ENCODE measurements around the gene NDFIP2.

NDFIP2 gene

GRCh38 chr13:79500829-79501228, 19.9 kb downstream of the NDFIP2 start:
- no peak for DNase-seq

- no peak for DNase-seq
Observed at GRCh38 chr13:79501538-79502232, 20.7 kb downstream of the NDFIP2 start.

- DNase-seq: no peak
Observed at GRCh38 chr13:79502859-79503468, 22.0 kb downstream of the NDFIP2 start.

- no peak for DNase-seq
Observed at GRCh38 chr13:79503473-79504017, 22.6 kb downstream of the NDFIP2 start.

GRCh38 chr13:79508224-79508961, 27.4 kb downstream of the NDFIP2 start:
- no peak for DNase-seq

GRCh38 chr13:79511611-79512010, 30.7 kb downstream of the NDFIP2 start:
- no peak for DNase-seq

- no peak for DNase-seq
Observed at GRCh38 chr13:79512950-79513349, 32.0 kb downstream of the NDFIP2 start.

- DNase-seq: no peak
Observed at GRCh38 chr13:79516595-79516994, 35.6 kb downstream of the NDFIP2 start.

- DNase-seq: no peak
Observed at GRCh38 chr13:79519255-79519654, 38.3 kb downstream of the NDFIP2 start.

GRCh38 chr13:79522583-79522982, 41.6 kb downstream of the NDFIP2 start:
- no peak for DNase-seq

GRCh38 chr13:79525064-79525857, 44.3 kb downstream of the NDFIP2 start:
- no peak for DNase-seq

GRCh38 chr13:79527698-79528097, 46.7 kb downstream of the NDFIP2 start:
- DNase-seq: no peak

GRCh38 chr13:79528356-79528755, 47.4 kb downstream of the NDFIP2 start:
- no peak for DNase-seq

- DNase-seq: no peak
Observed at GRCh38 chr13:79528759-79529191, 47.8 kb downstream of the NDFIP2 start.

GRCh38 chr13:79529817-79530216, 48.9 kb downstream of the NDFIP2 start:
- no peak for DNase-seq

- DNase-seq: no peak
Observed at GRCh38 chr13:79530270-79530669, 49.3 kb downstream of the NDFIP2 start.

- DNase-seq: no peak
Observed at GRCh38 chr13:79531542-79532254, 50.7 kb downstream of the NDFIP2 start.

- DNase-seq: no peak
Observed at GRCh38 chr13:79532576-79532975, 51.6 kb downstream of the NDFIP2 start.

- DNase-seq: no peak
Observed at GRCh38 chr13:79533781-79534400, 52.9 kb downstream of the NDFIP2 start.

GRCh38 chr13:79534596-79534995, 53.6 kb downstream of the NDFIP2 start:
- DNase-seq: no peak

GRCh38 chr13:79538757-79539156, 57.8 kb downstream of the NDFIP2 start:
- no peak for DNase-seq

GRCh38 chr13:79540504-79540903, 59.5 kb downstream of the NDFIP2 start:
- DNase-seq: no peak
